Upper lobe of left lung (tissue), 4 donors: ENCODE data around the gene CLTCL1.

Source experiments
- EP300 ChIP-seq, 4 donors: sonication (generic); formaldehyde crosslinking; IDR thresholded peaks; one replicate each; pipeline ENCODE4 v1.5.1; 2017; ENCODE audit warnings: antibody characterized with exemption in 4 of 4, control low read depth in 2 of 4
- POLR2A ChIP-seq, 4 donors: fragments of 450-650 bp; IDR thresholded peaks; one replicate each; pipeline ENCODE4 v1.5.1; 2016 to 2017; ENCODE audit warnings: antibody characterized with exemption in 4 of 4, mild to moderate bottlenecking in 2 of 4
- POLR2AphosphoS5 ChIP-seq, 2 donors: sonication (generic); formaldehyde crosslinking; IDR thresholded peaks; one replicate each; pipeline ENCODE4 v1.5.1; 2017; ENCODE audit warnings: antibody characterized with exemption in 2 of 2
- TF ChIP-seq, protein P1 (sequence below), 6 experiments: fragments of 450-650 bp in 4 of 6; fragments of 200-600 bp in 2 of 6; sonication (generic) in 2 of 6; IDR thresholded peaks; one replicate each; pipeline ENCODE4 v1.5.1; 2016 to 2019; ENCODE audit warnings: antibody characterized with exemption in 6 of 6

DNA sequence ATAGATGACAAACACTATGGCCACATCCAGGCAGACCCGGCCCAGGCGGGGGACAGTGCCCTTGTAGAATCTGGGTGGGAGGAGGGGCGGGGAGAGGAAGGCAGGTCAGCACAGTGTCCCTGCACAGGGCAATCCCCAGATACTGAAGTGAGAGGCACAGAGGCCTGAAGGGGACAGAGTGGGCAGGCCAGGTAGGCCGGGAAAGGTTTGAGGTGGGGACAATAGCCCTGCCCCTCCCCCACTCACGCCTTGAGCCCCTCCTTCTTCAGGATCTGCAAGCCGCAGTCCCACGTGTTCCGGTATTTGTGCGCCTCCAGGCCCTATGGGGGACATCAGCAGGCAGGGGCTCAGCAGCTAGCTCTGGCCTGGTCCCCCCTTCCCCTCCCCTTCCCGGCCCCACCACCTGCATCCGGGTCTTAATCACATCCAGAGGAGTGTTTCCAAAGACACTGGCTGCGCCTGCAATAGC, 115.3 kb downstream of the CLTCL1 start:
- TF ChIP-seq, protein P1, sequence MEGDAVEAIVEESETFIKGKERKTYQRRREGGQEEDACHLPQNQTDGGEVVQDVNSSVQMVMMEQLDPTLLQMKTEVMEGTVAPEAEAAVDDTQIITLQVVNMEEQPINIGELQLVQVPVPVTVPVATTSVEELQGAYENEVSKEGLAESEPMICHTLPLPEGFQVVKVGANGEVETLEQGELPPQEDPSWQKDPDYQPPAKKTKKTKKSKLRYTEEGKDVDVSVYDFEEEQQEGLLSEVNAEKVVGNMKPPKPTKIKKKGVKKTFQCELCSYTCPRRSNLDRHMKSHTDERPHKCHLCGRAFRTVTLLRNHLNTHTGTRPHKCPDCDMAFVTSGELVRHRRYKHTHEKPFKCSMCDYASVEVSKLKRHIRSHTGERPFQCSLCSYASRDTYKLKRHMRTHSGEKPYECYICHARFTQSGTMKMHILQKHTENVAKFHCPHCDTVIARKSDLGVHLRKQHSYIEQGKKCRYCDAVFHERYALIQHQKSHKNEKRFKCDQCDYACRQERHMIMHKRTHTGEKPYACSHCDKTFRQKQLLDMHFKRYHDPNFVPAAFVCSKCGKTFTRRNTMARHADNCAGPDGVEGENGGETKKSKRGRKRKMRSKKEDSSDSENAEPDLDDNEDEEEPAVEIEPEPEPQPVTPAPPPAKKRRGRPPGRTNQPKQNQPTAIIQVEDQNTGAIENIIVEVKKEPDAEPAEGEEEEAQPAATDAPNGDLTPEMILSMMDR (IDR thresholded peaks at IDR 0.05), result no peak
- no peak for TF ChIP-seq POLR2AphosphoS5 (IDR thresholded peaks at IDR 0.05)
- TF ChIP-seq POLR2A (IDR thresholded peaks at IDR 0.05), result no peak
- no peak for TF ChIP-seq EP300 (IDR thresholded peaks at IDR 0.05)
